ENCODE results near the gene CST9.
"Not testable (repeated sequence)": the region's sequence is repeated elsewhere in the genome, so short reads cannot be mapped to it uniquely, and the experiment has no call there.

Gene CST9

DNA sequence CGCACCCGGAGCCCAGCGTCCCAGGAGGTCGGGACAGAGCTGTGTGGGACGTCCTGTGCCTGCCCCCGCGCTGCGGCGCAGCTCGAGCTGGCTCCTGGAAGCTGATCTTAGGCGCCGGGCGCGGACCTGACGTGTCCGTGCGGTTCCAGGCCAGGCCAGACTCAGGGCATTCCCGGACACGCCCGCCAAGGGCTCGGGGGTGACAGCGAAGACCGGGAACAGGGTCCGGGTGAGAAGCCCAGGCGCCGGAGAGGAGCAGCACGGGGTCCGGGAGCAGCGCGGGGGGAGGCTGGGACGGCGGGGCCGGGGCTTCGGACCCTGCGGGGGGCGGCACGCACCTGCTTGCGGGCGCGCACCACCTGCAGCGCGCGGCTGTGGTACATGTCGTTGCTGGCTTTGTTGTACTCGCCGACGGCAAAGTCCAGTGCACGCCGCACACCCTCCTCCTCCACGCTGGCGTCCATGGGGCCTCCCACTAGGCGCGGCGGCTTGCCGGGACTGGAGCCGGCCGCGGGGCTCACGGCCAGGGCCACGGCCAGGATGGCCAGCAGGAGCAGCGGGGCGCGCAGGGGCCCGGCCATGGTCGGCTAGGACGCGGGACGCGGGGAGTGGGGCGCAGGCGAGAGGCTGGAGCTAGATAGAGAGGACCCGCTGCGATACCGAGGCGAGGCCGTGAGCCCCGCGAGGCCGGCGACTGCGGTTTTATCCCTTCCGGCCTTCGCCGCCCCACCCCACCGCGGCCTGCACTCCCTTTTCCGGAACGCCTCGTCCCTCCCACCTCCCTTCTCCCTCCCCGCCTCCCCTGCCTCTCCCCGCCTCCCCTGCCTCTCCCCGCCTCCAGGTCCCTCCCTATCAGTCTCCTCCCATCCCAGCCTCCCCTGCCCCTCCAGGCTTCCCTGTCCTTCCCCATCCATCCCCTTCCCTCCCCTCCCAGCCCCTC lies 31.8 kb upstream of the CST9 start, which contains the start of gene CST3:
TSS of gene CST3 (minus strand) at position 674 of the 940 bp plus-strand sequence. CDS start at position 581, 93 bp downstream.
- peak; percentile 89 for DNase-seq

DNA sequence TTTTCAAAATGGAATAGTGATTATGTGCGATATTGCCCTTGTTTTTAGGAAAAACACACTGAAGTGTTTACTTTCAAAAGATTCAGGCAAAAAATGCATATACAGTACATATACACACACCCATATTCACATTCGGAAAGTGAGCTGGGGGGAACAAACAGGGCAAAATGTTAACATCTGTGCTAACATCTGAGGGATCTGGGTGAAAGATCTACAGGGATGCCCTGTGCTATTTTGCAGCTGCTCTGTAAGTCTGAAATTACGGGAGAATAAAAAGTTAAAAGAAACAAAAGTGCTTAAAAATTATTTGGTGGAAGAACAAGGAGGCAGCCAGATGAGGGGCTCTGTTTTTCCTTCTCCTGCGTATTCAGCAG lies 31.2 kb upstream of the CST9 start:
- DNase-seq: no peak

DNA sequence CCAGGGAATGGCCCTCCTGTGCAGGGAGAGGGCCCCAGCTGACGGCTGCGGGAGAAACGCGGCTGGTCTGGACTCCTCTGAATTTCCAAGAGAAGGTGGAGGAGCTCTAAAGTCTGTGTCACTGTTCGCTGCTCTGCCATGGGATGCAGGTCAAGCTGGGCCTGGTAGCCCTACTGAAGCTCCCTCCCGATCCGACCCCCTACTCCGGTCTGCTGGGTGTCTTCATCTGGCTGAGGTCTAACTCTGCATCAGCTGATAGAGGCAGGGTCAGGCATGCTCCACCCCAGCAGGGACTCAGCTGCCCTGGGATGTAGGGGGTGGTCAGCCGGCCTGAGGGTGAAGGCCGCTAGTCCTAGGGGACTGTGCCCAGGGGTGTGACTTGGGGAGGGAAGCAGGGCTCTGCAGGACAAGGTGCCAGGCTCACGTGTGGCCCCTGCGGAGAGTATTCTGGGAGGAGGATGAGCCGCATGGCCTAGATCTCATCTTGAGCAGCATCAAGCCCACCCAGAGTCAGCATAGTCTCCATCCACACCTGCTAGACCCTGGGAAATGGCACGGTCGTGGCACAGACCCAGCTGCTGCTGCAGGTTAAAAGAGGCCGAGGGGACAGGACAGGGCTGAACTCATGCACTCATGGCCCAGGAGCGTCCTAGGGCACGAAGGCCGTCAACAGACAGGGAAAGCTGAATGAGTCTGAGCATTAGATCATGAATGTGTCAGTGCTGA lies 30.6 kb upstream of the CST9 start:
- DNase-seq: no peak

DNA sequence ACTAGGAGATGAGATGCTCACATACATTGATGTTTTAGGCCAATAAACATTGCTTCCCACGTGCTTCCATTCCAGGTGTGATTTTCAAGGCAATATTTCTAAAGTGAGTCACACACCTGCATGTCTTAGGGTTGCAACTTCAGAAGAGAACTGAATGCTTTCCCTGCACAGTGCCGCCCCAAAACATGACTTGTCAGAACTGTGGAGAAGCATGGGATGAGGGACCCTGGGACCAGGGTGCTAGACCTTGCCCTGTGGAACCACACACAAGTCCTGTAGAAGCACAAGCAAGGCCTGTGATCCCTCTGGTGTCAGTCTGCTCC lies 30.0 kb upstream of the CST9 start:
- DNase-seq: not testable (repeated sequence)

DNA sequence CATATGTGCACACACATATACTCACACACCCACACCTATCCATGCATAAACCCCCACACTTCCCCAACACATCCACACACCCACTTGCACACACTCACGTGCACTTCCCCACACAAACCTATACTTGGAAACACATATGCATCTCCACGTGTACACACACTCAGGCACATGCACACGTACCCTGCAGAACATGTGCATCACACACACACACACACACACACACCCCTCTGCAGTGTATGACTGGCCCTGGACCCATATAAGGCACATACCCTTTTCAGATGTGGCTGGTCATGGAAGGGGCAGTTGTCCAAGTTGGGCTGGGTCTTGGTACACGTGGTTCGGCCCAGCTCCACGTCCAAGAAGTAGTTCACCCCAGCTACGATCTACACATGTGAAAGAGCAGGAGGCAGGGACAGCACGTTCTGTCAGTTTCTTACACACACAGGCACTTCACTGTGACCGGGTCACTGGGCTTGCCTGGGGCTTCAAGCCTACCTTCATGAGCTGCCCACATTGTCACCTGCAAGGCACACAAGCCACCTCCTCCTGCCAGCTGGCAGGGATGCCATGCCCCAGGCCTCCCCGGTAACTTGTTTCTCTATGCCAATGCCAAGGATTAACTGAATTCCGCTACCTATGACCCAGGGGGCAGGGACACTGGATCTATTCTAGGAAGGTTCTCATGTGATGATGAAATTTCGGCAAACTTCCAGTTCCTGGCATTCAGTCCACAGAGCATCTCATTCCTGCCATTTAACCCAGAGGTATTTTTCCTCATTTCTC lies 29.5 kb upstream of the CST9 start:
- no peak for DNase-seq

DNA sequence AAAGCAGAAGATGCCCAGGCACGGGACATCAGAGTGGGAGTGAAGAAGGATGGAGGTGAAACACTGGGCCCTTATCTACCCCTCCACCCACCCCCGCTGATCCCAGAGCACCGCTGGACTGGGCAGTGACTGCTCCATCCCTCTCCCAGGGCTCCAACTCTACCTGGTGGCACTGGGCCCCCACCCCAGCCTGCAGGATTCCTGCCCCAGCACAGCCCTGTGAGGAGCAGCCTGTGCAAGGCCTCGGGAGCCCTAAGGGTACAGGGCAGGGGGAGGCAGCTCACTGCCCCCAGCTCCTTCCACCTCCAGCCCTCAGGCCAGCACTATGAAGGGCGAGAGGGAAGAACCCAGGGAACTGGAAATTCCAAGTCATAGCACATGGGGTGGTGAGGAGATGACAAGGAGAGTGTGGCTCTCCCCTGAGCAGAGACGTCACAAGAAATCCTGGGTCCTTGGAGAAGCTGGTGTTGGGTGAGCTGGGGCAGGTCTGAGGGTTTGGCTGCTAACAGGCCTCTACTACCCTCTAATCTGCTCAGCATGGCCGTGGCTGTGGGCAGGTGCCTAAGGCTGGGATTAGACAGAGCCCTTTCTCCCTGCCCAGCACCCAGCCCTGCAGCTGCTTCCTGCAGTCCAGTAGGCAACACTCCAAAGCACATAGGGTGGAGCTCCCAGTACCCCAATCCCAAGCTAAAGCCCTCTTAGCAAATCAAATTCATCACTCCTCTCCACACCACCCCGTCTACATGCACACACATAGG lies 28.5 kb upstream of the CST9 start:
- no peak for DNase-seq

DNA sequence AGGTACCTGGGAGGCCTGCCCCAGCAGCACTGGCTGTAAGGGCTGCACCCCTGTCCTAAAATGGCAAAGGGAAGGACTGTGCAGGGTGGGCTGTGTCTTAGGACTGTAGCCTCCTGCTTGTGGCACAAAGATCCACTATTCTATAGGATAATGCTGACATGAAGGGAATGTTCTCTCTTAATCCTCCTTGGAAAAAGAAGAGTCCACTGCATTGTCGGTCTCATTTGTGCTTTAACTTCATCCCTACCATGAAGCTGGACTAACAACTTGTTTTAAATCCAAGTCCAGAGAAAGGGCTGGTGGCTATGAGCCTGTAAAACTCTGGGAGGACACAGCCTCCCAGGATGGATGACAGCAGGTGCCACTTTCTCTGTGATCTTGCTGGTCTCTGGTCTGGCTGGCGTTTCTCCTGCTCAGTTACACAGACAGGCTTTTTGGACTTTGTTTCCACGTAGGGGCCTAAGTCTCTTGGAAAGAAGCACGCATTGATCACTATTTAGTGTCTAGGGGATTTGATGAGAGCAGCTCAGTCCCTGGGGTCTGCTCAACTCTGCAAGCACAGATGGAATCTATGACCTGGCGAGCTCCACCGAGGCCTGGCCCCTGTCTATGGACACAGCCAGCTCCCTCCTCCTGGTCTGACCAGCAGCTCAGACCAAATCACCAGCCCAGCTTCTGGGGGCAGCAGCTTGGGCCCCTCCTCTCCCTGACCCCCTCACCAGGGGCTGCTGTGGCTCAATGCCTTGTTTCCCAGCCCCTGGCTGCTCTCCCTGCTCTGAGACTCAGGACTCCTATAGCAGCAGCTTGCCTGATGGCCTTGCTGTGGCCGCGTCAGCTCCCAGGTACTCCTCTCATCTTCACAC lies 27.2 kb upstream of the CST9 start:
- DNase-seq: no peak

DNA sequence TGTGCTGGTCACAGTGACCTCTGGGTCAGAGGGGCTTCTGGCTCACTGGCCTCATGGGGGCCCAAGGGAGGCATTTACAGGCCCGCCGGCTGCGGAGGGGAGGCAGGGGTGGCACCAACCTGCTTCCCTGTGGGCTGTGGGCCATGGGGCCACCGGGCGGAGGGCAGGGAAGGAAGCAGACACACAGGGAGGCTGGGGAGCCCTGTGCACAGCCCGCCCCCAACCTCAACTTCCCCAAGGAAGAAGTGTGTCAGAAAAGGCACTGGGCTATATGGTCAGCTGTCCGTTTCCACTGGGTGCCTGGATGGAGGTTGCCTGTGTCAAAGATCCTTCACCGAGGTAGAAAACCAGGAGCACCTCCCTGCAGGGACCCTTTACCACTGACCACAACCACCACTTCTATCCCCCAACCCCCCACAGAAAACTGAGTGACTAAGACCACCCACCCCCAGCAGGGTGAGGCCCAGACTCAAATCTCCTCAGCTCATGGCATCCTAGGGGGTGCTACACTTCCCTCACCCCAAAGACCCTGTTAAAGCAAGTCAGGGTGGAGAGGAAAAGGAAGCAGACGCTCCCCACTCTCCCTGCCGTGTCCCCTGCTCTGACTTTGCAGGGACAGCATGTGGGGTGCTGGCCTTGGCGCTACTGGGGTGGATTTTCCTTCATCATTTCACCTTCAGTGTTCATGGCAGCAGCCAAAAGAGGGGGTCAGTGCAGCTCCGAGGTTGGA lies 26.4 kb upstream of the CST9 start:
- DNase-seq: no peak

DNA sequence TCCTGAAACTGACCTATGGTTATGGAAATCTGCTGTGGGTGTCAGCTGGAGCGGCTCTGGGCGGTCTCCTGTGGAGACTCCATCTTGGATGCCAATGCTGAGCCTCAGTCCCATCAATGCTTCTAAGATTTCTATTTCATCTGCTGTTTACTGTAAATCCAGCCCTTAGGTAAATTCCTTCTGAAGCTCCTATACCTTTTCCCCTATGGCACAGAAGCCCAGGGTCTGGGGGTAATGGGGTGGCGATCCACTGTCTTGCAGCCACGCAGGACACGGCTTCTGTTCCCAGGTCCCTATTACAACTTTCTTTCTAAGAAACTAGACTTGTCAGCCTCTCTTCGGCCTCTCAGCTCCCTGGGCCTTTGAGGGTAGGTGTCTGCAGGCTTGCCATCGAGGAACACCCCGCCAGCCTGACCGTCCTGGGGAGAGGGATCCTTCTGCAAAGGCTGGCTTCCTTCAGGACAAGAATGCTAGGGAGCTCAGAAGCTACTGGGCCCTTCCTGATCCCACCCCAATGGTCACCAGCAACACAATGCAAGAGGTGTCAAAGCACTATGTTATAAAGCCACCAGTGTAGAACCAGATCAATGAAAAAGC lies 25.6 kb upstream of the CST9 start:
- DNase-seq: no peak

DNA sequence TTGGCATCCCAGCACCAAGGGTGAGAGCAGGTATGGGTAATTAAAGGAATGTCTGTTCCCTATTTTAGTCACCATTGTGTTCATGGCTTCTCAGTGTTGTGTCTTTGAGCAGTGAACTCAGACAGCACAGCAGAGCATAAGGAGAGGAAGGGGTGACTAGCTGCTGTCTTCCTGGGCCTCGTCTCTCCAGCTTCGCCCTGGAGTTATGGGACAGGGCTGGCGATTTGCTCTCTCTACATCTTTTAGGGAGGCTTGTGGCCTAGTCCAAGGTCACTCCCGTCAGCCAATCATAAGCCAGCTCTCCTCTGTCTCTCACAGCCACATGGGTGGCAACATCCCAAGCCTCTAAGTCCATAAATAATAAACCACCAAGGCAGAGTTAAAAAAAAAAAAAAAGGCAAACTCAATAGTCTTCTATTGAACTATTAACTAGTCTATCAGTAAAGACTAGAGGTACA lies 24.7 kb upstream of the CST9 start:
- no peak for DNase-seq

DNA sequence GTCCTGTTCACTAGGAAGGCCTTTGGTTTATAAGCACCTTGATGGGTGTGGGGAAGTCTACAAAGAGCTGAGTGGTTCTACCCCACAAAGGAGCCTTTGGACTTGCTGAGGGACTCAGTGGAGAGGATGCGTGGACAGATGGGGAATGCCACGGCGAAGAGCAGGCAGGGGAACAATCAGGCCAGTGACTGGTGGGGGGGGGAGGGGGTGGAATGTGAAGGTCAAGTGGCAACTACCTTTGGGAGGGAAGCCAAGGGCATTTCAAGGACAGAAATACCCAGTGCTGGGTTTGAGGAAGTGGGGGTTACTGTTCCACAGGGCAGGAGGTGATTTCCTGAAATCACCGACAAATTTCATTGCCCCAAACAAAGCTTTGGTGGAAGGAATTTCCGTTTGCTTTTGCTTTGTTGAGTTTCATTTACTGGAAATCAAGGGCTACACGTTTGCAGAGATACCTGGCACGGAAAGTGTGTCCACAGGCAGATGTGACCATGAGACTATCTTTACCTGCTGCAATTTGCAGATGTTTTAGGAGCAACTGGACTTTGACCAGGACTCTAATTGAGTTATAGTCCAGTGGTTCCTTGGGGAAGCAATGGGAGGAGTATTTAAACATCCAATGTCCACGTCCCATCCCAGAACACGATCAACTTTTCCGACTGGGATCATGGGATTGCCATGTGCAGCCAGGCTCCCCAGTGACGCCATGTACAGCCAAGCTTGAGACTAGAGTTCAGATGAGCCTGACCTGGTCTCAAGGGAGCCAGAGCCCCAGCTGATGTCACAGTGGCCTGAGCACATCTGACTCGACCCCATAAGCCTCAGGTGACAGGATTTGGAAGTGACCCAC lies 24.1 kb upstream of the CST9 start:
- no peak for DNase-seq

DNA sequence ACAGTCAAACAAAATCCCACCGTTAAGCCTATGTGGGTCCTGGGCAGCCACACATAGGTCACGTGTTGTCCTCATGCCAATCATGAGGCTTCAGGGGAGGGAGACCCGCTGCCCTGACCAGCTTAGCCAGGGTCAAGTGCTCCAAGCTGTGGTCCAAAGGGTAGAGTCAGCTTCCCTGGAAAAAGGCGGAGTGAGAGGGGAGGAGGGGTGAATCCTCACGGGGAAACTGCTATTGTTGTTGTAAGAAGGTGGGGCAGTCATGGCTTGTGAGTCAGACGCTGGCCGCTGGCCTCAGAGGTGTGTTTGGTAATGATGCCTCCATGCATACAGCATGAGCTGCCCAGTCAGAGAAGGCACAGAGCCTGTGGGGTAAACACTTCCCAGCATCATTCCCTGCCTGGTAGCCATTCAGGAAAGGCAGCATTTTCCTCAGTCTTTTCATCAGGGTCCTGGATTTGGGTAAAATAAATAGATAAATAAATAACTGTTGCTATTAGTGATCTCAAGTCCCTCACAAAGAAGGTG lies 23.4 kb upstream of the CST9 start:
- DNase-seq: no peak

DNA sequence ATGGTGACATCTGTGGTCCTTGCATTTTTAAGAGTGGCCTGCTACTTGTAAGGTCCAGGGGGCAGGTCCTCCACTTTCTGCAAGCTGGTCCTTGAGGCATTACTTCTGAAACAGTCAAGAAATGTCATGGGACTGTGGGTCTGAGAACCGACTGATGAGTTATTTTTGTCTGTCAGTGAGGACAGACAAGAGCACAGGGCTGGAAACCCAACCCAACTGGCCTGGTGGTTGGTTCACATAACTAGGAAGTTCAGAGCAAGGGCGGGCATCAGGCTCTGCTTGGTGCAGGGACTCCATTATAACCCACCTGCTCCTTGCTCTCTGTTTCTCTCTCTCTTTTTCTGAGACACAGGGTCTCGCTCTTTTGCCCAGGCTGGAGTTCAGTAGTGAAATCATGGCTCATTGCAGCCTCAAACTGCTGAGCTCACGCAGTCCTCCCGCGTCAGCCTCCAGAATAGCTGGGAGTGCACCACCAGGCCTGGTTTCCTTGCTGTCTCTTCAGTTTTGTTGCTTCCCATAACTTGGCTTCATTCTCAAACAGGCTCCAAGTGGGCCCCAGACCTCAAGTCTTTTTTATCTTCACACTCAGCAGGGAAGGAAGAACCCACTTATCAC lies 22.8 kb upstream of the CST9 start:
- DNase-seq: no peak

DNA sequence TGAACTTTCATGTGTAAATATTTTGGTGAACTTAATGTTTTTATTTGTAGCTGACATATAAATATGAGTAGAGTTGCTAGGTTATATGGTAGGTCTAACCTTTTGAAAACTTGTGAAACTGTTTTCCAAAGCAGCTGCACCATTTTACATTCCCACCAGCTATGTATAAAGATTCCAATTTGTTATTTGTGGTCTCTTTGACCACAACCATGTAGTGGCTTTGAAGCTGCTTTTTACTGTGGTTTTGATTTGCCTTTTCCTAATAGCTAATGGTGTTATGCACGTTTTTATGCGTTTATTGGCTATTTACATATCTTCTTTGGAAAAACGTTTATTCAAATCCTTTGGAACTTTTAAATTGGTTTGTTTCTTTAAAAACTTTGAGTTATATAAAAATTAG lies 21.8 kb upstream of the CST9 start:
- DNase-seq: no peak

DNA sequence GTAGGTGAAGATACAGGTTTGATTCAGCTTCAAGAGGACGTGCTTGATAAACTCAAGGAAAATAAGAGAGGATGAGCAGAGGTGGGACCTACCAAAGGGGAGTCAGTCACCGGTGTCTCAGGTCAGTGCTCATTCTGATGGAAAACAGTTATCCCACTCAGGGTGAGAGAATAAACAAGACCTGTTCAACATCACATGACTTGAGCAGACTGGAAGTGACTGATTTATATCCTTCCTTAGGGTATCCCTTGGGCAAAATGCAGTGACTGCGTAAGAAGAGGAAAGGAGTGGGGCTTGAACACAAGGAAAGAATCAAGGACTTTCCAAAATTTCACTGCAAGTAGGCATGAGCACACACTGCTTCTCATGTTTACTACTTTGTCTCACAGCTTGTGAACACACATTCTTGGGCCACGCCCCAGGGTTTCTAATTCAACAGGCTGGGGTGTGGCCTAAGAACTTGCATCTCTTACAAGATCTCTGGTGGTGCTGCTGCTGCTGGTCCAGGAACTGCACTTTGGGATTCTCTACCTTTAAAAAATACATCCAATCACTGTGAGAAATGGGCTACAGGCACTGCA lies 20.4 kb upstream of the CST9 start:
- DNase-seq: no peak

DNA sequence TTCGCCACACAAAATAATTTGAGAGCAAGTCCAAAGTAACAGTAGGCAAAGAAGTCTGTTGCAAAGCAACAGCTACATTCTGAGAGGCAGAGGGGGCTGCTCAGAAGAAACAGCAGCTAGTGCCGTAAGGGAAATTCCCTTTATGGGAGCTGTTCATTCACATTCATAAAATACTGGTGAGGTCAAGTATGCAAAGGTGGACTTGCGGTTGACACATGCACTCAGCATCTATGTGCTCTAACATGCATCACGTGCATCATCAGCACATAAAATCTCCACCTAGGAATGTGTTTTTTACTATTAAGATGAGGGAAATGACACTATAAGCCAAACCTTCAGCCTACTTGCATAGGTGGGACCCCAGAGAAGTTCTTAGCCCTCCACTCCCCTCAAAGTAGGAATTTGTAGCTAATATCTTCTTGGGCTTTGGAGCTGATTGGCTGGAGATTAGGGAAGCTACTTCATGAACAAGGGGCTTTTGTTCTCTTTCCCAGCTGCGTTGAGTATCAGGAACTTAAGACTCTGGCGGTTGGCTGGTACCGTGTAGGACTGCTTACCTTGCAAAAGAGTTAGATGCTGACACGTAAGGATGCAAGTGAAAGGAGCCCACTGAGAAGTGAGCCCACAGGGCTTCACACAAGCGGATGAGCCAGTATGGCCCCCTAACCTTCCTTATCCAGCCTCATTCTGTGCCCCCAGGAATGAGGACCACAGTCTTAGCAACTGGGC lies 19.7 kb upstream of the CST9 start:
- no peak for DNase-seq

DNA sequence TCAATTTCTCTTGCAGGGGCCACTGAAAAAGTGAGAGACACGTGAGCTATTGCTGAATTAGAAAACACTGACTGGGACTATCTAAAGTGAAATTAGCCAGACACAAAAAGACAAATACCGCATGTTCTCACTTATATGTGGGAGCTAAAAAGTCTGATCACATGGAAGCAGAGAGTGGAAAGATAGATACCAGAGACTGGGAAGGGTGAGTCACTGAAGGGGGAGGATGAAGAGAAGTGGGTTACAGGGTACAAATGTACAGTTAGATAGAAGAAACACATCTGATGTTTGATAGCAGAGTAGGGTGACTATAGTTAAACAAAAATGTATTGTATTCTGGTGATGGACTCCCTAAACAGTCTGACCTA lies 18.6 kb upstream of the CST9 start:
- DNase-seq: no peak
